GM19455 (cell line): ENCODE data around the gene HOXD12.

Source experiments
- ATAC-seq: cut with Tn5 transposase; IDR thresholded peaks from one replicate; pipeline ENCODE4 v1.9.1; 2021; ENCODE audit not compliant: unreplicated experiment

Gene HOXD12

DNA sequence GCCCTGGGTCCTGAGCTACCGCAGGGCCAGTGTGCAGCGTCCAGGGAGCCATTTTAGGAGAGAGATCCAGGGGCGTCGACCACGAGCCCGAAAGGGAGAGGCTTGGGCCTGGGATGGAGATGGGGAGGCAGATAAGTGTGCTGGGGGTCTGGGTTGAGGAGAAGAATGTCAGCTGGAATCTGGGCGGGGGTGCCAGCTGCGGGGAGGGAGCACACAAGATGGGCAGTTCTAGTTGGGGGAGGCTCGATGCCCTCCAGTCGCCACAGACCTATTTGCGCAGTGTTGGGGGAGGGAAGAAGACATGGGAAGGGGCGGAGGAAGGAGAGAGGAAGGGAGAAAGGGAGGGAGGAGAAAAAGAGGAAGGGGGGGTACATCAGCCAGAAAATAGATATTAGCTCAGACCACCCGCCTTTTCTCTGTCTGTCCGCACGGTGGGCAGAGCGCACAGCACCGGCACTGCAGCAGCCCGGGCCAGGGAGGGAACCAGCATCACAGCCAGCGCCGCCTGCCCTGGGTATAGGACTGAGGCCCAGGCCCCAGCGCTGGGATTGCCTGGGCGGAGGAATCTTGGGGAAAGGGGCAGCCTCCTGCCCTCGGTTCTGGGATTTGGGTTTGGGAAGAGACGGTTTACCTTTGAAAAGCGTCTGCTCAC is 5.6 kb downstream of the HOXD12 start:
- no peak for ATAC-seq

DNA sequence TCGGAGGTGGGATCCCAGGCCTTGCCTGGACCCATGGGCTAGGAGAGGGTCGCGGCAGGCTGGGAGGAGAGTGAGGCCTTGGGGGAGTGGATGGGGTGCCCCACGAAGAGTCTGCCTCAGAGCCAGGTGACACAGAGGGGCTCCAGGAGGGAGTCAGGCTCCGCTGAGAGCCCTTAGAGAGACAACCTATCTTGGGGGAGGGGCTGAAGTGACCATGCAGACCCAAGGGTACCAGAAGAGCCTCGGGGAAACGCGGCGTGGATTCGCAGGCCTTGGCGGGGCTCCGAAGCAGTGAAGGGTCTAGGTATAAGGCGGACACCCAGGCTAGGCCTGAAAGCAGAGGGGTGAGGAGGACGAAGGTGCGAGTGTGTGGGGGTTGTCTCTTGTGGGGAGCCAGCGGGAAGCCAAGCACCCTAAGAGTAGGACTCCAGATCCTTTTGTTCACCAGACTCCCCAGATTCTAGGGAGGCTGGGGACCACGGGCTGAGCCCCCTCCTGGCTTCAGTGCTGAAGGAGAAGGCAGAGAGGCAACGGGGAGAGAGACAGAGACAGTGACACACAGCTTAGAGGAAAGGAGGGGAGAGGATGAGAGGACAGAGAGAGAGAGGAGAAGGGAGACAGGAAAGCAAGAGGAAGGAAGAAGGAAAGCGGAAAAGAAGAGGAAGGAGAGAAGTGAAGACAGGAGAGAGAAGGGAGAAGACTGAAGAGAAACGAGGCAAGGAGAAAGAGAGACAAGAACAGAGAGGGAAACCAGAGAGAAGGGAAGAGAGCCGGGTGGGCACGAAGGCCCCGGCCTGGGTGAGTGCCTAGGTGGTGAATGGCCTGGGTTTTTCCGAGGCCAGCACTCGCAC is 6.4 kb downstream of the HOXD12 start:
- ATAC-seq = no peak

DNA sequence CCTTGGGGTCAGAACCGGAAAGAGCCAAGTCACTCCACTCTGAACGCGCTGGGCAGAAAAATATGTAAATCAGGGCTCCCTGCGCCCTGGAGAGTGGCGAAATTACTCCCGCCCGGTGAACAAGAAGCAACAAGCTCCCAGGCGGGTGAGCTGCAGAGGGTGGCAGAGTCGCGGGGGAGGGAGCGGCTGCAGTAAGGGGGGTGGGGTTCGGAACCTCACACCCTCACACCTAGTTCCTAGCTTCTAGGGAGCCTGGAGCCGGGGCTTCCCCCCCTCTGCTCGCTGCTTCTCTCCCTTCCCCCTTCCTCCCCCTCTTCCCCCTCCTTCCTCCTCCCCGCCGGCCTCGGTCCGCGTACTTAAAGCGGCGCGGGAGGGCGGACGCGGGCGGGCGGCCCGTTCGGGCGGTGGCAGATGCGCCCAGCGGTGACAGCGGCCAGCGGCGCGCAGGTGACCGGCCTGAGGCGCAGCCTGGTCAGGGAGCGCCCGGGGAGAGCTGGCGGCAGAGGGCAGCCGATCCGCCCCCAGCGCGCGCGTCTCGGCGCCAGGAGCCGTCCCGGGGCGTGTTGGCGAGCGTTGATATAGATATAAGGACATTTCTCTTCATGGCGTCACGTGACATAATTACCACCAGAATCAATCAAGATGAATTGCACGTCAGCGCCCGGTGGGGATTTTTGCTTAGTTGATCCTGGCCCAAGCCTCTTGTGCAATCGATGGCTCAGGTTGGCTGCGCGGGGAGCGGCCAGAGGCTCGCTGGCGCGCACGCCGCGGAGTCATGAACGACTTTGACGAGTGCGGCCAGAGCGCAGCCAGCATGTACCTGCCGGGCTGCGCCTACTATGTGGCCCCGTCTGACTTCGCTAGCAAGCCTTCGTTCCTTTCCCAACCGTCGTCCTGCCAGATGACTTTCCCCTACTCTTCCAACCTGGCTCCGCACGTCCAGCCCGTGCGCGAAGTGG is 7.3 kb downstream of the HOXD12 start, which contains the start of gene HOXD11:
TSS of gene HOXD11 (plus strand) at position 700 of the 959 bp plus-strand sequence. CDS start at position 776, 76 bp downstream.
- no peak for ATAC-seq

DNA sequence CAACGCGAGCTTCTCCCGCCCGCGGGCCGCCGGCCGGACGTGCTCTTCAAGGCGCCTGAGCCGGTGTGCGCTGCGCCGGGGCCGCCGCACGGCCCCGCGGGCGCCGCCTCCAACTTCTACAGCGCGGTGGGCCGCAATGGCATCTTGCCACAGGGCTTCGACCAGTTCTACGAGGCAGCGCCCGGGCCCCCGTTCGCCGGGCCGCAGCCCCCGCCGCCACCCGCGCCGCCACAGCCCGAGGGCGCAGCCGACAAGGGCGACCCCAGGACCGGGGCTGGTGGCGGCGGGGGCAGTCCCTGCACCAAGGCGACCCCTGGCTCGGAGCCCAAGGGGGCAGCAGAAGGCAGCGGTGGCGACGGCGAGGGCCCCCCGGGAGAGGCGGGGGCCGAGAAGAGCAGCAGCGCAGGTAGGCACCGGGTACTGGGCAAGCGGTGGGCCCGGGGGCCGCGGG is 8.2 kb downstream of the HOXD12 start:
- no peak for ATAC-seq

DNA sequence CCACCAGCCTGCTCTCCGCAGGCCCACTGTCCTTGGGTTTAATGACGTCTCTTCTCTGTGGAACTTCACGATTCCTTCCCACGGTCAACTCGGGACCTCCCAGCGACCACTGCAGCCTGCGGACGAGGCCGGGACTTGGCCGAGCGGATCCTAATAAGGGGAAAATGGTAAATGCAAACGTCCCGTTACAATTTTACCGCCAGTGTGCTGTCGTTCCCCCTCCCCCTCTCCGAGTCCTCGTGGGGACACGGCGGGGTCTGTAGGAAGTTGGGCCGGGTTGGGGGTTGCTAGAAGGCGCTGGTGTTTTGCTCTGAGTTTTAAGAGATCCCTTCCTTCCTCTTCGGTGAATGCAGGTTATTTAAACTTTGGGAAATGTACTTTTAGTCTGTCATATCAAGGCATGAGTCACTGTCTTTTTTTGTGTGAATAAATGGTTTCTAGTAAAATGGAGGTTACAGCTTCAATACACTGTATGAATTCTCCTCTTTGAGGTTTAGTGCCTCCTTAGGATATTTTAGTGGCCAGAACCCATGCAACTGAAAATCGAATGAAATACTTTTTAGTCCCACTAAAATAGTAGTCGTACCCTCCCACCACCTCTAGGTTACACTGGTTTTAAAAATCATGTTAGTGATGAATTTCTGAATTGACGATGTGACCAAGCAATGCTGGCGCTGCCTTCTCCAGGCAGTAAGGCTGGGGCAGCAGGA is 9.8 kb downstream of the HOXD12 start:
- no peak for ATAC-seq

DNA sequence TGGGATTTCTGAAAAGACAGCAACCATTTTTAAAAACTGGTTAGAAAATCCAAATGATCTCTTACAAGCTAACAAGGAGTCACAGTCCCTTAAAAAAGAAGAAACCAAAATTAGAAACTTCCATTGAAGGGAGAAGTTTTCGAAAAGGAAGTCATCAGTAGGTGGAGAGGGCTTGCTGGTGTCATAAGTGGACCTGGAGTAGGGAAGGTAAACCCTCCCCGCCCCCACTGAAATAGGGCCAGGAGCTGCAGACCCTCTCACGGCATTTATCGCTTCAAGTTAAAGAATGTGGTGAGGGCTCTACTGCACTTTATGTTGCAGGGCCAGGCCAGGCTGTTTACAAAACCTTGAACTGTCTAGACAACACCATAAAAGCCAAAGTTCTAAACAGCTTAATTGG is 10.4 kb downstream of the HOXD12 start:
- ATAC-seq = no peak

DNA sequence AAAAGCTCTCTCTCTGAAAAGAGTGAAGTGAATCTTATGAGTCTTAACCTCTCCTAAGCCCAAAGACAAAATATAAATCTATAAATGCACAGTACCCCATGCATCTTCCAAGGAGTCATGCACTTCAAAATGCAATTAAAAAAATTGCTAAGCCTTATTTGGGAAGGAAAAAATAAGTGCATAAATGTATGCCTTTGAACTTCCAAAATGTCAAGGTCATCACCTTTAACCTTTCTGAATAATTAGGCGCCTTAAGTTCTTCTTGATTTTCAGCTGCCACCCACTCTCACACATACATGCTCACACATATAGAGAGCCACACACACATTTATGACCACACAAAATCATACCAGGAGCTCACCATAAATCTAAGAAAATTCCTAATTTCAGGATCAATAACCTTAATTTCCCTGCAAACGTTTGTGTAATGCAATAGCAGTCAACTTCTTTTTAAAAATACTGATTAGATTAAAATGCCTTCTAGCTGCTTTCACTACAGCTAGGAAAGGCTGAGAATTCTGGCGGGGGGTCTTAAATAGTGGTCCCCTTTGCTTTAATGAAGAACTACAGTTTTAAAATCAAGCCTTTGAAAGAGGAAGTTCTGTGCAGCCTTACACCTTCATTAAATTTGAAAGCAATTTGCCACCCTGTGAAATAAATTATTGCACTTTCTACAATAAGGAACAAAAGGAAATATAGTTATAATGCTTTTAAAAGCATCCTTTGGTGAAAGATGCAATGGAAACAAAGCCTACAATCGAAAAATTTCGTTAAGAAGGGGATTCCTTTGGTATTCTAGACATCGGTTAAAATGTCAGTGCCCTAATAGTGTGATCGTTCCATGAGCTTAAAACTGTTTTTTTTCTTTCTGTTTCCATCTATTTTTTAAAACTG is 11.1 kb downstream of the HOXD12 start:
- no peak for ATAC-seq

DNA sequence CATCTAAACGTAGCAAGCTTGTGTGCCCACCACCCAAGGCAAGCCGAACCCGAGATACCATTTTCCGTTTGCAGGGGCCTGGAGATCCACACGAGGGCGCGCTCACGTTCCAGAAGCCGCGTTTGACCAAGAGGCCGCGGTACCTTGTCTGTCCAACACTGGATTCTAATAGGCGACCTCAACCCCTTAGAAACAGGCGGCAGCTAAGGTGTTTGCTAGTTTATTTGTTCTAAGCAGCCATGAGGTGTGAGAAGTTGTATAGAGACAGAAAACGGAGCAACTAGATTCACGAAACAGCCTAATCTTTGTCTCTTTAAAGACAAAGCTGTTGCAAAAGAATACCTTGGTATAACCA is 11.7 kb downstream of the HOXD12 start:
- ATAC-seq = no peak

DNA sequence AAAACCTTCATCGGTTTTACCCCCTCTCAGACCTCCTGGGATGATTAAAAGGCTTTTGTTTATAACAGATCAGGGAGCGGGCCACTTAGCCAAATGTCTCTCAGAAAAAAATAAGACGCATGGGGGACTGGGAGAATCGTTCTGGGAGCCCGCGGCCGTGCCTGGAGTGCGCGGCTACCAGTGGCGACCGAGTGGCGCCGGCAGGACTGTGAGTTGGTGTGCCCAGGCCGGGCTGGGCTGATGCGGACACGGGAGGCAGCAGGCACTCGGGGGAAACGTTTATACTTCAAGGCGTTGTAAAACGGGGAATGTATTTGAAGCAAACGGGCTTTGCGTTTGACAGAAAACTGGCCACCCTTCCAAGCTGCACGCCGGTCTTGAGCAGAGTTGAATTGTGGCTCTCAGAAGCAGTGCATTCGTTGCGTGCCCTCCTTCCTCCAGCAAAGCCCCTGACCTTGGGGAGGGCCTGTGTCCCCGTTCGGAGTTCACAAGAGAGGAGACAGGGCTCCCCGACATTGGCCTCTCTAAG is 12.3 kb downstream of the HOXD12 start:
- ATAC-seq = no peak

DNA sequence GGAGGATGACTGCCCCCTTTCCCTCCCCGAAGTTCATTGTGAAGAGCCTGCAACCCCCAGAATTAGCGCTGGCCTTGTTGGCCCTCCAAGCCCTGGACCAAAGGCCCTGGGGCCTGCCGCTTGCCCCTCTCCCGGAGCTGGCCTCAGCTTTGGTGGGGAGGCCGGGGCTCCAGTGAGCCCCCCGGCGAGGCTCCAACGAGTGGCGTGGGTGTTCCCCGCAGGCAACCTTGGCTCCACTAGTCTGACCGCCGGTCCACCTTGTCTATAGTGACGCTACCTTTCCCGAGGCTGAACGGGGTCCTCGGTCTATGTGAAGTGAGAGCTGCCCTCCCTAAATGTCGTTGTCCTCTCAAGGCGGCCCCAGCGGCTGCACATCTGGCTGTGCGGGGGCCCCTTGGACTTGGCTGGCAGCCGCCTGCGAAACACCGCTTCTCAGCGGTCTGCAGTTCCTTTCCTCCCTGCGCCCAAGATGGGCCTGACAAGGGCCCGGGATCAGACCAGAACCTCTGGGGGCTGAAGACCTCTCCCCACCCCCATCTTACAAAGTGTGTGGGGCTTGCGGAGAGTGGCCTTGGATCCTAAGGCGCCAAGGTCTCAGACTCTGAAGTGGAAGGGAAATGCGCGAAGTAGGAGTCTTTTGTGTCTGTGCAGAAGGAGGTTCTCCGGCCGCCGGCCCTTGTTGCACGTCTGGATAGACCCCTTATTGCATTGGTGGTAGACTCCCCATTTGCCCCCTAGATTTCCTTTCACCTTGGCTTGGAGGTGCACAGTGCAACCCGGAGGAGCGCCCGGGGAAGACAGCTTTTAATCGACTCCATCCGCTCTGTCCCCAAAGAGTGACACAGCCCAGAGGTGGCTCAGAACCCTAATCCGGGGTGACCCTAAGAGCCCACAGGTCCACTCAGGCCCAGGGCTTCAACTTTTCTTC is 13.0 kb downstream of the HOXD12 start:
- ATAC-seq = no peak

DNA sequence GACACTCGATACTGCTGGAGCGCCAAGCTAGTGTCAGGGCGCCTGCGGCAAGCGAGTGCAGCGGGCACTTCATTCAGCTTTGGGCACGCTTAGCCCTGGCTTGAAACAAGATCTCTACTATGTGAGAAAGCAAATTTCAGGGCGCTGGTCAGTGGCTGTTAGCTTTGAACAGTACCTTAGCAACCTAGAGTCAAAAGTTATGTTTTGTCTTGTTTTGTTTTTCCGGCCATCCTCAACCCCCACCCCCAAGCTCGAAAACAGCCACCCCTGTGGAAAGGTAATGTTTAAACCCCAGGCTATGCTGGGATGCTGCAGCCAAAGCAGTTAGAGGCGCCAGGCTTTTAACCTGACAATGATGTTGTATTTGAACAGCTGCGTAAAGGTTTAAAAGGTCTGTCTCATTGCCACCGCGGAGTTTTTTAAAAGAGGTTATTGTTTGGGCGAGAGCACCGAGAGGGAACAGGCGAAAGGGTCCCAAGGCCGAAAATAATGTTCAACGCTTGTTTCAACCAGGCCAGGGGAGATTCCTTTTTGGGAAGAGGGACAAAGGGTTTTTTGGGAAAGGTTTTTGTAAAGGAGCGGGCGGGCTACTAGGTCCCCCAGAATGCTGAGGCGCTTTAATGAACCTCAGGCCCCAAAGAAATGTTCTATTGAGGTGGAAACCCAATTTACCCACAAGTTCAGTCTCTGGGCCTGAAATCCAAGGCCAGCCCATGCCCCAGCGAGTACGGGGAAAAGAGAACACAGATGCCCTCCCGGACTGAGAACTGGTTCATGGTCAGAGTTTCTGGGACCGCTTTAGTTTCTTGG is 14.7 kb downstream of the HOXD12 start:
- ATAC-seq = no peak

DNA sequence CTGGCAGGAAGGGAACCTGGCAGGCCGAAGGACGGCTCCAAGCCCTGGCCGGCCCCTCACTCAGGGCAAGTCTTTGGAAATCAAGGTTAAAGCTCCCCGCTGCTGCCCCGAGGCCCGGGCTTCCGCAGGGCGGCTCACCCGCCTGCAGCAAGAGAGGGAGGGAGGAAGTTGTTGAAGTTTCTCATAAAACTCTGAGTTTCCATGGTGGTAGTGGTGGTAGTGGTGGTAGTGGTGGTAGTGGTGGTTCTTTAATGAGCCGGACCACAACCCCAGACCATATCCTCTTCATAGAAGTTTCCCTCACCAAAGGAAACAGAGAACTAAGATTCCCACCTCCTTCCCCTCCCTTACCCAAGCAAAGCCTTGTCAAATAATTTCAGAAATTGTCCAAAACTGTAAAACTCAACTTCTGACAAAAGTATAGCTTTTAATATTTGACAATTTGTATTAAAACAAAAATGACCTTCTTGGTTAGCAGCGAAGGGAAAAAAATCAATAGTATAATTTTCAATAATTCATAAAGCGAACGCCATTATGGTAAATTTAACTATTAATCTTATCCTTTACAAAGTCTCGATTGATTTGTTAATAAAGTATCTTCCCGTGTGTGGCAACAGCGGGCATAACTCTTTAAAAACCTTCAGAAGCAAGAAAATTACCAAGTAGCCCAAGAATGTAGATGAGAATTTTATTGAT is 15.5 kb downstream of the HOXD12 start:
- ATAC-seq = no peak

DNA sequence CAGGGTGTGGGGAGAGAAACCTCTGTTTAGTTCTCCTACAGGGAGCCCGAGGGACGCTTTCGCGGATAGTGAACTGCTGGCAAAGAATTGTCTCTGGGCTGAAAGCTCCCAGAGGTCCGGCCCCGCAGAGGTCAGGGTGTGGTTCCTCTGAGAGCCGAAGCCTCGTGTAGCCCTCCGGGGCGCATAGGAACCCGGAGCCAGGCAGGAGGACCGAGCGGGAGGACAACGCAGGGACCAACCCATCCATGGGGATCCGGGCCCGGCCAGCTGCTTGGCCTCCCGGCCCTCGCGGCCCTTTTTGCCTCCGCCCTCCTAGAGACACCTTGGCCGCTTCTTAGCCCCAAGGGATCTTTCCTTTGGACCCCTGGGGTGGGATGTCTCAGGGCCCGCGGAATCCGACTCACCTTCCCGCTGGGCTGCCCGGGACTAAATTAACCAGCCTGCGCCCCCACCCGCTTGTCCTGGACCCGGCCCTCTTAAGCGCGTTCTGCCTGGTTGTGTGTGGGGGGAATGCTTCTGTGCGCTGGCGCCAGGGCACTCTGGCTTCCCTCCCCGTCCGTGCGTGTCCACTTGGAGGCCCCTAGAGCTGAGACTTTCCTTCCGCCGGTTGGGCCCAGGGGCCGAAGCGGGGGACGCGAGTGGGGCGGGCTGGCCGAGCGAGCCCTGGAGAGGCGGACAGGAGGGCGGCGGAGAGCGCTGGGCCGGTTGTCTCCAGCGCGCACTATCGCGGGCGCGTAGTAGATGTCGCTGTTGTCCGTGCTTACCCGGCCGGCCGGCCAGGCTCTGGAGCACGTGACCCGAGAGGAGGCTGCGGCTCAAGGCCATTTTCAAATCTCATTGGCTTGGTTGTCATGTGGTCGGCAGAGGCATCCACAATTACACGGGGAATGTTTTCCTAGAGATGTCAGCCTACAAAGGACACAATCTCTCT is 16.6 kb downstream of the HOXD12 start, which contains the start of gene HOXD10:
TSS of gene HOXD10 (plus strand) at position 896 of the 931 bp plus-strand sequence. CDS start 56 bp downstream, outside the sequence.
- ATAC-seq = no peak

DNA sequence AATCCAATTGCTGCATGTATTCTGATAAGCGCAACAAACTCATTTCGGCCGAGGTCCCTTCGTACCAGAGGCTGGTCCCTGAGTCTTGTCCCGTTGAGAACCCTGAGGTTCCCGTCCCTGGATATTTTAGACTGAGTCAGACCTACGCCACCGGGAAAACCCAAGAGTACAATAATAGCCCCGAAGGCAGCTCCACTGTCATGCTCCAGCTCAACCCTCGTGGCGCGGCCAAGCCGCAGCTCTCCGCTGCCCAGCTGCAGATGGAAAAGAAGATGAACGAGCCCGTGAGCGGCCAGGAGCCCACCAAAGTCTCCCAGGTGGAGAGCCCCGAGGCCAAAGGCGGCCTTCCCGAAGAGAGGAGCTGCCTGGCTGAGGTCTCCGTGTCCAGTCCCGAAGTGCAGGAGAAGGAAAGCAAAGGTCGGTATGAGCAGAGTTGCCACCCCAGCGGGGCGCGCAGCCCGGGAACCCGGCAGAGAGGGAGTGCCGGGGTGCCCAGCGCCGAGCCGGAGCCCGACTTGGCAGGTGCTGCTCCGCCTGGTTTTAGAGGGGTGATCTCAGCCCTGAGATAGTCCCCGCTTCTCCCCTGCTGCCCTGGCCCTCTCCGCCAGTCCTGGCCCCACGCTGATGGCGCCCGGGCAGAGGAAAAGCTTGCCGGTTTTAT is 17.7 kb downstream of the HOXD12 start:
- ATAC-seq = no peak

DNA sequence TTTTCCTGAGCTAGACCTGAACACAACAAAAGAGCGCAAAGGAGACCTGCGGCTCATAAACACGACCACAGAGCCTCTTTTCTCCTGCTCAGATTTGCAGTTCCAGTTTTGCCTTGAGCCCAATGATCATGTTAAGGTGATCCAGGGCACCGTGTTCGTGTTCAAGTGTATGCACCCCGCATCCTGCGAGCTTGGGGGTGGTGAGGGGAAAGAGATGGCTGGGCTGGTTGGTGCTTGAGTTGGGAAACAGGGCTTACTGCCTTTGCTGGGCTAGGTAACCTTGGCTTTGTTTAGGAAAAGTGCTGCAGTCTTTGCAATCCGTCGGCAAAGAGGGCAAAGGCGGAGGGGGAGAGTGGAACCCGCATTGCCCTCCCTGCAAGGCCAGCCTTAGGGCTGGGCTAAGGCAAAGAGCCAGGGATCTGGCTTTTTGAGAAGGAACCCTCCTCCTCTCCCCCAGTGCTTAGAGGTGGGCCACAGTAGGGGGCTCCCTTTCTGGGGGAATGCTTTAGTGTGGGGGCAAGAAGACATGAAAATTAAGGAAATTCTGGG is 18.3 kb downstream of the HOXD12 start:
- ATAC-seq = no peak
